Eye (tissue), 1 donor: ENCODE data around the gene KRTAP4-9.
"Not testable (repeated sequence)": the region's sequence is repeated elsewhere in the genome, so short reads cannot be mapped to it uniquely, and the experiment has no call there.

Source experiments
- DNase-seq: peaks from one replicate; pipeline ENCODE4 v3.0.0-alpha.2; 2015

The KRTAP4-9 gene

DNA sequence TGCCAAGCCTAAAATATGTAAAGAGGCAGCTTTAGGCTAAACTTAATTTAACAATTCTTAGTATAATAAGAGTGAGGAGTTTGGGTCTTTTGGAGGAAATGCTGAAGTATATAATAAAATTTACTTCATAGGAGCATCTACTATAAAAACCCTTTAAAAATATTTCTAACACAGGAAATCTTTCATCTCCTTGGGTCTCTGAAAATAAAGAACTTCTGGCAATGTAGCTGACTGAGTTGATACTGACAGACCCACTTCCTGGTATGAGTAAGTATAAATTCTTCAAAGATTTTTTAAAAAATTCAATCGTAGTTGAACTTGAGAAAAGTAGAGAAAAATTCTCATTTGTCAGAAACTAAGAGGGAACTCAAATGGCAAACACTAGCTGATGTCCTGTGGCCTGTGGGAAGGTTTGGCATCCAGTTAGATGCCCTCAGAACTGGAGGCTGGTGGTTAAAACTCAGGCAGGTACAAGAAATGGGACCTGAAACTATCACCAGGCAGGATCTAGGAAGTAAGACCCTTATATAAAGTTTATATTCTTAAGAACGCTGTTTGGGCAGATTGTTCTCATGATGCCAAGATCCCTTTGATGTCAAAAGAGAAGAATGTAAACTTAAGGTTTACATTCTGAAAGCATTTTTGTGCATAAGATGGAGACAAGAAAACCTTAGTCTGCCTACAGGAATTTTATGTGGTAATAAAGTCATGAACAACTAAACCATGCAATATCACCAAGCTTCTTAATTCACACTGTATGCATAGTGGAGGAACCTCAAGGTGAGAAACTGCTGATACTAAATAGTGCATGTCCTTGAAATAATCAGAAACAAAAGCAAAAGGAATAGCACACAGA is 28.9 kb downstream of the KRTAP4-9 start:
- no peak for DNase-seq

DNA sequence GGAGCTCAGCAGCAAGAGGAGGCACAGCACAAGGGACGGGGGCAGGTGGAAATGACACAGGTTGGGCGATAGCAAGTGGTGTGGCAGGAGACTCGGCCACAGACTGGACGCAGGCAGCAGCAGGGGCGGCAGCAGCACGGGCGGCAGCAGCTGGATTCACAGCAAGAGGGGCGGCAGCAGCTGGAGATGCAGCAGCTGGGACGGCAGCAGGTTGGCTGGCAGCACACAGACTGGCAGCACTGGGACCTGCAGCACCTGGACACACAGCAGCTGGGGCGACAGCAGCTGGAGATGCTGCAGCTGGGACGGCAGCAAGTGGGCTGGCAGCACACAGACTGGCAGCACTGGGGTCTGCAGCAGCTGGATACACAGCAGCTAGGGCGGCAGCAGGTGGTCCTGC is 34.7 kb downstream of the KRTAP4-9 start:
- DNase-seq = not testable (repeated sequence)

DNA sequence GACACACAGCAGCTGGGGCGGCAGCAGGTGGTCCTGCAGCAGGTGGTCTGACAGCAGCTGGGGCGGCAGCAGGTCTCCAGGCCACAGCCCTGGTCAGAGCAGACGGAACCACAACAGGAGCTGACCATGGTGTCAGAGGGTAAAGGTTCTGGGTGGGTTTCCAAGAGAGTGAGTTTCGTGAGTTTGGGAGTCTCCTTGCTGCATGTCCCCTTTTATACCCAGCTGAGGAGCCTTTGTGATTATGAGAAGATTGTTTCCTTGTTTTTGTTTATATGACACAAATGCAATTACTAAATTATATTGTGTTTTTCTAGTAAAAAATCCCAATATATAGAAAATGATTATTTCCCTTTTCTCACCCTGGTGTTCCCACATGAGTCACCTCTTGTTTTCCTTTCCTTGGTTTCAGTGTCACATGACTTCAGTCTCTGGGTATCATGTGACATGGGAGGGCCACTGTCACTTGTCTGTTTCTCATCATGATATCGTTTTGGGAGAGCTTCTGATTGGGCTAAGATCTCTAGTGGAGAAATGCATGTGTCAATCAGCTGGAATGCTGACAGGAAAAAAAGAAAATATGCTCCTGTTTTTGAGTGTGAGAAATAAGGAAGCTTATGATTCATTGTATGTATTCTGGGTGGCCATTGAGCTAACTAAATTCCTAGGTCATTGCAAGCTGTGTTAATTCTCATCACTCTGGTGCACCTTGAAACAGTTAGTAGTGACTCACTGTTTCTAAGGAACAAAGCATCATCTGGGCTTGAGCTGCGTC is 35.4 kb downstream of the KRTAP4-9 start, which contains the start of gene KRTAP4-6:
TSS of gene KRTAP4-6 (minus strand) at position 185 of the 772 bp plus-strand sequence. CDS start at position 128, 57 bp downstream.
- DNase-seq = no peak

DNA sequence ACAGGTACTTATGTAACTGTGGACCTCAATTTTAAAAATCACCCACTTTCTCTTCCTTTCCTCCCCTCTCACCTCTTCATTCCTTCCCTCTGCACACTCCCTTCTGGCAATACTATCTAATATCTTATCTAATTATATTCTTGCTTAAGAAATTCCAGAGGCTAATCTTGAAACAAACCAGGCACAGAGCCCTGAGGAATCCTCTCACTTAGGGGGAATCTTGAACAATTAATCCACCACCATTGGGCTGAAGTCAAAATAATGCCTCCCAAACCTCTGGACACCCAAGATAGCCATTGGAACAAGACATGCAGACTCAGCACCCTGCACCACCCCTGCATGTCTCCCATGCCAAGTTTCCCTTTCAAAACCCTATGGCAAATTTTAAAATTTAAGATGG is 36.2 kb downstream of the KRTAP4-9 start:
- no peak for DNase-seq

DNA sequence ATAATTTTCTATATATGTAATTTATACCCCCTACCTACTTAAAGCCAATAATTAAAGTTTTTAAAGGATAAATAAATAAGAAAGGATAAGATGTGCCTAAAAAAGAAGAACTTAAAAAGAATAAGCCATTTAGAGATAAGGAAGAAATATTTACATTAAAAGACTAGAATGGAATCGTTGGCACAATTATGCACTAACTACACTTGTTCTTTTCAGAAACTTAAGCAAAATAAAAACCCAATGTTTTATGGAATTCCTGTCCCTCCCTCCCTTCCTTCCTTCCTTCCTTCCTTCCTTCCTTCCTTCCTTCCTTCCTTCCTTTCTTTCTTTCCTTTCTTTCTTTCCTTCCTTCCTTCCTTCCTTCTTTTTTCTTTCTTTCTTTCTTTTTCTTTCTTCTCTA is 39.7 kb downstream of the KRTAP4-9 start:
- DNase-seq = no peak

DNA sequence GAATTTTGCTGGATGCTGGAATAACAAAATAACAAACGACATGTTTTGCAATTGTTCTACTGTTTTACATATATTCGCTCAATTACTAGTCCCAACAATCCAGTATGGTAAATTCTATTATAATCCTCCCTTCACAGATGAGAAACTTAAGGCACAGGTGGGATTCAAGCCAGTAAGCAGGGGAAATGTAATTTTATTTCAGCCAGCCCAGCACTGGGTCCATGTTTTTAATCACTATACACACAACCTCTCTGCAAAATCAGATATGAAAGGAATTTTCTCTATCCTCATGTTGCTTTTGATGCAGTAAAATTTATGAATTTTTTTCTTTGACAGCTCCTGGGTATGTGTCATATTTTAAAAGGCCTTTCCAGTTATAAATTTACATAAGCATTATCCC is 40.1 kb downstream of the KRTAP4-9 start:
- no peak for DNase-seq

DNA sequence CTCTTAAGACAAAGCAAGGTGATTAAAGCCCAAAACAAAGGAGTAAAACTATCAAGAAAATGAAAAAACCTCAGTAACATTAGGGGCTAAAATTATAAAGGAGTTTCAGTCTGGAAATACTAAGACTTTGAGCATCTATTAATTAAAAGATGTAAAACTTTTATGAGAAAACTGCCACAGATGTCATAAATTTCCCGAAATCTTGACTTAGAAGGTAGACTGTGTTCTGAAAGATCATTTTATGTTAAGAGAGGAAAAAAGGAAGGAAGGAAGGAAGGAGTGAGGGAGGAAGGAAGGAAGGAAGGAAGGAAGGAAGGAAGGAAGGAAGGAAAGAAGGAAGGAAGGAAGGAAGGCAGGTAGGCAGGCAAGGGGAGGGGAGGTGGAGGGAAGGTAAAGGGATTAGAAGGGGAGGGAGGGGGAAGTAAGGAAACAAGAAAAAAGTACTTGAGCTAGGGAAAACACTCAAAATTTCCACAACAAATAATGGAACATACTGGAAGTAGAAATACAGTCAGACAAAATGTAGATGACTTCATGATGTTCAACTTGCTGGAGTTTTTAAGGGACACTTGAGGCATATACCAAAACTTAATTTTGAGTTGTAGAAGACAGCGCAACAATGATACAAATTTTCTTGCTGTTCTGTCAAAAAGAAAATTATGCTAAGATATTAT is 42.5 kb downstream of the KRTAP4-9 start:
- DNase-seq = no peak

DNA sequence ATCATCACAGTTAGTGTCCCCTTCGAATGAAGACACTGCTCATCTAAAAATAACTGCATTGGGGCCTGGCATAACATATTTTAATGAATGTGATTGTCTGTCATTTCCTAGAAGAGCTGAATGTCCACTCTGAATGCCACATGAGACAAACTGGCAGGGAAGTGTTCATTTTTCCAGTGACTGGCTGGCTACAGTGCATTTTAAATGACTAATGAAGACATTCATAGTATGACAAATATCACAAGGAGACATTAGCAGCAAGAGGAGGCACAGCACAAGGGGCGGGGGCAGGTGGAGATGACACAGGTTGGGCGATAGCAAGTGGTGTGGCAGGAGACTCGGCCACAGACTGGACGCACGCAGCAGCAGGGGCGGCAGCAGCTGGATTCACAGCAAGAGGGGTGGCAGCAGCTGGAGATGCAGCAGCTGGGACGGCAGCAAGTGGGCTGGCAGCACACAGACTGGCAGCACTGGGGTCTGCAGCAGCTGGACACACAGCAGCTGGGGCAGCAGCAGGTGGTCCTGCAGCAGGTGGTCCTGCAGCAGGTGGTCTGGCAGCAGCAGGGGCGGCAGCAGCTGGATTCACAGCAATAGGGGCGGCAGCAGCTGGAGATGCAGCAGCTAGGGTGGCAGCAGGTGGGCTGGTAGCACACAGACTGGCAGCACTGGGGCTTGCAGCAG is 43.9 kb downstream of the KRTAP4-9 start:
- DNase-seq = peak; percentile 6

DNA sequence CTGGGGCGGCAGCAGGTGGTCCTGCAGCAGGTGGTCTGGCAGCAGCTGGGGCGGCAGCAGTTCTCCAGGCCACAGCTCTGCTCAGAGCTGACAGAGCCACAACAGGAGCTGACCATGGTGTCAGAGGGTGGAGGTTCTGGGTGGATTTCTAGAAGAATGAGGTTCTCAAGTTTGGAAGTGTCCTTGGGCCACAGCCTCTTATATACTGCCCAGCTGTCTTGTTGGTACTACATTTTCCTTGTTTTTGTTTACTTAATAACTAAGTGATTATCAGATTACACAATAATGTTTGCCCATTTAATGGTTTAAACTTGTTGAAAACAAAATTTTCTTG is 44.4 kb downstream of the KRTAP4-9 start, which contains the start of gene KRTAP4-5:
TSS of gene KRTAP4-5 (minus strand) at position 174 of the 334 bp plus-strand sequence. CDS start at position 116, 58 bp downstream.
- DNase-seq = no peak

DNA sequence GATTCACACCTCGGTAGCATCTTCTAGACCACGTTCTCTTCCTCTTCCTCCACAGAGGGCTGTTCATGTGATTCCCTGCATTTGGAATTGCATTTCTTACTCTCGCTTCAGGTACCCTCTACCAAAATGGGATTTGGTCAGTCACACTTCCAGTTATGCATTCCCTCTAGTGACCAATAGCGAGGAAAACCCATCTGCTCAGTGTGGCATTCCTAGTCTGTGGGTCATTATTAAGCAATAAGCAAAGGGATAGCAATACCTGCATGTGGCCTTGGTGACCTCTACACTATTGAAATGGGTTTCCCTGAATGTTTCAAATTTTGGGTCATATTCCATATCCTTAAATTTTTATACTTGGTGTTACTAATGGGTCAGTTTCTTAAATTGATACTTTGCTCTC is 44.8 kb downstream of the KRTAP4-9 start:
- DNase-seq = no peak

DNA sequence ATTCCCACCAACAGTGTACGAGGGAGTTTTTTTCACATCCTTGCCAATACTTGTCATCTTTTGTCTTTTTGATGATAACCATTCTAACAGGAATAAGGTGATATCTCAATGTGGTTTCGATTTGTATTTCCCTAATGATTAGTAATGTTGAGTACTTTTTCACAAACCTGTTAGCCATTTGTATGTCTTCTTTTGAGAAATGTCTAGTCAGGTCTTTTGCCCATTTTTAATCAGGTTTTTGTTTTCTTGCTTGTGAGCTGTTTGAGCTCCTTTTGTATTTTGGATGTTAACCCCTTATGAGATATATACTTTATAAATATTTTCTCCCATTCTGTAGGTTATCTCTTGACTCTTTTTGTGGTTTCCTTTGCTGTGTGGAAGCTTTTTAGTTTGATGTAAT is 46.3 kb downstream of the KRTAP4-9 start:
- no peak for DNase-seq

DNA sequence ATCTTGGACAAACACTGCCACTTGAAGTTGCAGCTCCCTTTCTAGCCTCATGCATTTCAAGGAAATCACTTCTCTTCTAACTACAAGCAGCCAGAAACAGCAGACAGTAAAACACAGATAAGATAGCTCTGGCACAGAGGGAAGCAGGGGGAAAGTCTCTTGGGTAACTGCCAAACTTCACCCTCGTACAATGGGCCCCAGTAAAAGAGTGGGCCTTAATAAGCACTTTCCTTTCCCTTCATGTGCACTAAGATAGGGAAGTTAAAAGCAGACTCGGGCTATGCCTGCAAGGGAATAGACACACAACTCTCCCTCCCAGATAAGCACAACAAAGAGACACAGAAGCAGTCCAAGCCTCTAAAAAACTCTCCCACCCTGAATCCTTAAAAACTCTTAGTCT is 48.7 kb downstream of the KRTAP4-9 start:
- DNase-seq = no peak
